ENCODE results near the gene XRCC4. TPM values are rescaled to one million over a fixed set of nuclear protein-coding genes. Genes with fewer than 3 reads are reported as not detected.

Gene XRCC4
- polyA plus RNA-seq, 1 donor (not counting 4 experiments of a cell fraction or from before 2014, with no cell fraction given): 10.9 TPM

DNA sequence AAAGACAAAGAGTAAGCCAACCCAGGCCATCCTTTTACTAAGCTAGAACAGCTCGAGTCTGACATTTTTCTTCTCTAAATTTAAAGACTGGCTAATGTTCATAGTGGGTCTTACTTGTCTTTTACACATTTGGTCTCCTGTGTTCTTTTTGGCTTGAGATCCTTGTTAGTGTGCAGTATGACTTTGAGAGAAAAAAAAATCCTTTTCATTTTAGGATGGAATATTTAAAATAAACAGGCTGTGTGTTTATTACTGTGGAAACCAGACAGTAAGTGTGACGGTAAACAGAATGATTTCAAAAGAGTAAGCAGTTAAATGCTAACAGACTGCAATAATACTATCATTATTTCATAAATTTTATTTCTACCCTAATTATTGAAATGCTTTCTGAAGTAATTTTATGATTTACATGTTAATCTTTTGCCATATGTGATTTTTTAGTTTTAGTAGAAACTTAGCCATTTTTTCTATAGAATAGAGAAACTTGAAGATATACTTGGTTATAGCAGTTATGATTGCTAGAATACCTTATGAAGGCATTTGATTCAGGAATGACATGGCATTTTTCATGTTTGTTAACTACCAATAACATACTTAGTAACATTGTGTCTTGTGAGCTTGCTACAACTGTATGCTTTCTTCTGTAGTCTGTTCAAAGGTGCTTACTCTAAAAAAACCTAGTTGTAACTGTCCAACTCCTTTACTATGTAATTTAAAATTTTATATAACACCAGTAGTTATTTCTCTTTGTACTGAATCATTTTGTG, 92.4 kb downstream of the XRCC4 start:
- H3K9ac ChIP-seq (ENCODE audit: control insufficient read depth, extremely low read depth, insufficient read depth, low read length): no peak overlapping the region
- no peaks in the 10 kb centered on the region for H3K9me1 ChIP-seq (ENCODE audit: control insufficient read depth, extremely low read depth, insufficient read depth, low read length)
- dilution Hi-C loops (cut with MboI; ENCODE audit: extremely low pct_ligation_motif_present, low sequenced_read_pairs): no loop called here
- TF ChIP-seq, protein P1, sequence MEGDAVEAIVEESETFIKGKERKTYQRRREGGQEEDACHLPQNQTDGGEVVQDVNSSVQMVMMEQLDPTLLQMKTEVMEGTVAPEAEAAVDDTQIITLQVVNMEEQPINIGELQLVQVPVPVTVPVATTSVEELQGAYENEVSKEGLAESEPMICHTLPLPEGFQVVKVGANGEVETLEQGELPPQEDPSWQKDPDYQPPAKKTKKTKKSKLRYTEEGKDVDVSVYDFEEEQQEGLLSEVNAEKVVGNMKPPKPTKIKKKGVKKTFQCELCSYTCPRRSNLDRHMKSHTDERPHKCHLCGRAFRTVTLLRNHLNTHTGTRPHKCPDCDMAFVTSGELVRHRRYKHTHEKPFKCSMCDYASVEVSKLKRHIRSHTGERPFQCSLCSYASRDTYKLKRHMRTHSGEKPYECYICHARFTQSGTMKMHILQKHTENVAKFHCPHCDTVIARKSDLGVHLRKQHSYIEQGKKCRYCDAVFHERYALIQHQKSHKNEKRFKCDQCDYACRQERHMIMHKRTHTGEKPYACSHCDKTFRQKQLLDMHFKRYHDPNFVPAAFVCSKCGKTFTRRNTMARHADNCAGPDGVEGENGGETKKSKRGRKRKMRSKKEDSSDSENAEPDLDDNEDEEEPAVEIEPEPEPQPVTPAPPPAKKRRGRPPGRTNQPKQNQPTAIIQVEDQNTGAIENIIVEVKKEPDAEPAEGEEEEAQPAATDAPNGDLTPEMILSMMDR (optimal IDR thresholded peaks at IDR 0.05 in 1 of 3, IDR thresholded peaks at IDR 0.05 in 1 of 3, conservative IDR thresholded peaks at IDR 0.05 in 1 of 3; ENCODE audit: extremely low read depth in 1 of 3, insufficient read depth in 2 of 3, low read length in 3 of 3): no peak
- no peak for TF ChIP-seq EZH2 (IDR thresholded peaks at IDR 0.05; ENCODE audit: low read length)
- FAIRE-seq (no peak), DNase-seq (ENCODE audit: low read depth, low spot score) (no peak)
- H3K27me3 ChIP-seq (ENCODE audit: control insufficient read depth, extremely low read depth, insufficient read depth, low read length): no peaks in the 10 kb centered on the region
- H3K27ac ChIP-seq (ENCODE audit: control insufficient read depth, insufficient read depth, low read length): no peak overlapping the region
- H3K4me3 ChIP-seq (ENCODE audit: control insufficient read depth in 2 of 3, extremely low read depth in 1 of 3, insufficient read depth in 2 of 3, low read depth in 1 of 3, low read length in 3 of 3): no peak overlapping the region
- H3K4me2 ChIP-seq (ENCODE audit: control insufficient read depth, extremely low read depth, insufficient read depth, low read depth, low read length): no peak overlapping the region
- no peaks in the 10 kb centered on the region for H3K36me3 ChIP-seq (ENCODE audit: control insufficient read depth in 2 of 2, extremely low read depth in 1 of 2, insufficient read depth in 2 of 2, low read length in 2 of 2)
- no peaks in the 10 kb centered on the region for H3K9me3 ChIP-seq (ENCODE audit: control insufficient read depth, low read depth, low read length)
- no peaks in the 10 kb centered on the region for H3K79me2 ChIP-seq (ENCODE audit: control insufficient read depth, insufficient read depth, low read length)
- no peak overlapping the region for H2AFZ ChIP-seq (ENCODE audit: control insufficient read depth, low read length)
- no peaks in the 10 kb centered on the region for H4K20me1 ChIP-seq (ENCODE audit: control insufficient read depth, extremely low read depth, insufficient read depth, low read length)
- H3K4me1 ChIP-seq (ENCODE audit: control insufficient read depth, extremely low read depth, insufficient read depth, low read length): no peaks in the 10 kb centered on the region

DNA sequence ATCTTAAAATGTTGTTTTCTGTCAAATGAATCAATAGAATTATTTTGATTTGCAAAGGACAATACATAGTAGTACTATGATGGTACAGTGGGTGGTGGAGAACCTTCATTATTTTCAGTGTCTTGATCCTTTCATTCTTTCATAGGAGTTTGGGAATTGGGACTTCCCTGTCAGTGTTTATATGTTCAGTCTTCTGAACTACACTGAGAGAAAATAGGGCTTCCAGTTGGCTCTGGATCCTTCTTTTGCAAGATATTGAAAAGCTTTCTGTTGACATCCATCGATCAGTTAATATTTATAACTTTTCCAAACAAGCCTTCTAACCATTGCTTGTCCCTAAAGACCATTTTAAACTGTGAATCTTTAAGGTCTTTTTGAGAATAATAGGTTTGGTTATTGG, 94.7 kb downstream of the XRCC4 start:
- dilution Hi-C loops (cut with MboI; ENCODE audit: extremely low pct_ligation_motif_present, low sequenced_read_pairs): no loop called here
- H3K9me3 ChIP-seq (ENCODE audit: control insufficient read depth, low read depth, low read length): no peaks in the 10 kb centered on the region
- H3K4me3 ChIP-seq (ENCODE audit: control insufficient read depth in 2 of 3, extremely low read depth in 1 of 3, insufficient read depth in 2 of 3, low read depth in 1 of 3, low read length in 3 of 3): no peak overlapping the region
- no peak overlapping the region for H3K9ac ChIP-seq (ENCODE audit: control insufficient read depth, extremely low read depth, insufficient read depth, low read length)
- H3K4me1 ChIP-seq (ENCODE audit: control insufficient read depth, extremely low read depth, insufficient read depth, low read length): no peaks in the 10 kb centered on the region
- no peaks in the 10 kb centered on the region for H3K9me1 ChIP-seq (ENCODE audit: control insufficient read depth, extremely low read depth, insufficient read depth, low read length)
- H3K27ac ChIP-seq (ENCODE audit: control insufficient read depth, insufficient read depth, low read length): no peak overlapping the region
- H3K36me3 ChIP-seq (ENCODE audit: control insufficient read depth in 2 of 2, extremely low read depth in 1 of 2, insufficient read depth in 2 of 2, low read length in 2 of 2): no peaks in the 10 kb centered on the region
- no peak for FAIRE-seq
- TF ChIP-seq EZH2 (IDR thresholded peaks at IDR 0.05; ENCODE audit: low read length): no peak
- TF ChIP-seq, protein P1 (optimal IDR thresholded peaks at IDR 0.05 in 1 of 3, IDR thresholded peaks at IDR 0.05 in 1 of 3, conservative IDR thresholded peaks at IDR 0.05 in 1 of 3; ENCODE audit: extremely low read depth in 1 of 3, insufficient read depth in 2 of 3, low read length in 3 of 3): no peak
- H4K20me1 ChIP-seq (ENCODE audit: control insufficient read depth, extremely low read depth, insufficient read depth, low read length): no peaks in the 10 kb centered on the region
- H3K4me2 ChIP-seq (ENCODE audit: control insufficient read depth, extremely low read depth, insufficient read depth, low read depth, low read length): no peak overlapping the region
- H3K27me3 ChIP-seq (ENCODE audit: control insufficient read depth, extremely low read depth, insufficient read depth, low read length): no peaks in the 10 kb centered on the region
- no peaks in the 10 kb centered on the region for H3K79me2 ChIP-seq (ENCODE audit: control insufficient read depth, insufficient read depth, low read length)
- no peak overlapping the region for H2AFZ ChIP-seq (ENCODE audit: control insufficient read depth, low read length)
- no peak for DNase-seq (ENCODE audit: low read depth, low spot score)

Measured in keratinocyte (primary cell).